ENCODE results near the gene ORM1.

- TF ChIP-seq CTCF (conservative IDR thresholded peaks at IDR 0.05) (no peak), EZH2 (IDR thresholded peaks at IDR 0.05; ENCODE audit: low read depth) (no peak)
Measured at GRCh38 chr9:114341152-114341830, 18.4 kb downstream of the ORM1 start.

Measured in PC-9 (cell line).